IPS DF 6.9 (cell line): ENCODE results near the gene TBC1D32.
"Not testable (repeated sequence)": the region's sequence is repeated elsewhere in the genome, so short reads cannot be mapped to it uniquely, and the experiment has no call there.

Experiments used
- DNase-seq: peaks from one replicate; pipeline ENCODE4 v3.0.0-alpha.2; 2013; ENCODE audit warnings: low read depth, low spot score
- H3K27ac ChIP-seq: one replicate; pipeline ENCODE4 v1.5.1; 2013; ENCODE audit warnings: low read length, control low read depth
- H3K27me3 ChIP-seq: 2 replicates; pipeline ENCODE4 v1.6.1; 2013; ENCODE audit warnings: mild to moderate bottlenecking, low read length; ENCODE audit not compliant: control insufficient read depth, insufficient read depth
- H3K36me3 ChIP-seq: 2 replicates; pipeline ENCODE4 v1.6.1; 2013; ENCODE audit warnings: low read length; ENCODE audit not compliant: control insufficient read depth, insufficient read depth
- H3K4me1 ChIP-seq: 2 replicates; pipeline ENCODE4 v1.6.1; 2013; ENCODE audit warnings: low read length; ENCODE audit not compliant: control insufficient read depth, insufficient read depth
- H3K4me3 ChIP-seq: 2 replicates; pipeline ENCODE4 v1.5.1; 2013; ENCODE audit warnings: mild to moderate bottlenecking, low read length
- H3K9me3 ChIP-seq: 2 replicates; pipeline ENCODE4 v1.6.1; 2013; ENCODE audit warnings: low read length, inconsistent platforms; ENCODE audit not compliant: control insufficient read depth, insufficient read depth
- WGBS: extraction: QIAGEN DNeasy Blood & Tissue Kit; methylation state at CpG from one replicate; pipeline ENCODE4 v1.1.7; 2013; ENCODE audit warnings: mixed read lengths, missing lambda C conversion rate; ENCODE audit not compliant: insufficient read length, insufficient coverage; 5-methylcytosine and 5-hydroxymethylcytosine counted together

The TBC1D32 gene

GRCh38 chr6:121352941-121353340 lies 18.7 kb upstream of the TBC1D32 start:
- H3K36me3 ChIP-seq = no peaks in the 10 kb centered on the region
- WGBS = no CpG with 5 or more reads among the region's 1 CpG
- H3K9me3 ChIP-seq = no peaks in the 10 kb centered on the region
- DNase-seq = no peak
- no peak overlapping the region for H3K27ac ChIP-seq
- no peaks in the 10 kb centered on the region; the same call in 1 of the 2 replicates for H3K4me1 ChIP-seq
- H3K4me3 ChIP-seq = no peak overlapping the region
- no peaks in the 10 kb centered on the region for H3K27me3 ChIP-seq

- no peaks in the 10 kb centered on the region; the same call in 1 of the 2 replicates for H3K4me1 ChIP-seq
- no peak overlapping the region for H3K27ac ChIP-seq
- no peak overlapping the region for H3K4me3 ChIP-seq
- H3K9me3 ChIP-seq = no peaks in the 10 kb centered on the region
- no peaks in the 10 kb centered on the region for H3K36me3 ChIP-seq
- no peak for DNase-seq
- no peaks in the 10 kb centered on the region for H3K27me3 ChIP-seq
- no CpG with 5 or more reads among the region's 1 CpG for WGBS
Measured at GRCh38 chr6:121351916-121352315, 17.6 kb upstream of the TBC1D32 start.

GRCh38 chr6:121349596-121349995 lies 15.3 kb upstream of the TBC1D32 start:
- H3K27me3 ChIP-seq = no peaks in the 10 kb centered on the region
- WGBS = no CpG with 5 or more reads among the region's 1 CpG
- no peak overlapping the region for H3K4me3 ChIP-seq
- no peaks in the 10 kb centered on the region for H3K9me3 ChIP-seq
- no peaks in the 10 kb centered on the region; the same call in 1 of the 2 replicates for H3K4me1 ChIP-seq
- no peak overlapping the region for H3K27ac ChIP-seq
- DNase-seq = no peak
- no peaks in the 10 kb centered on the region for H3K36me3 ChIP-seq

- H3K36me3 ChIP-seq = no peaks in the 10 kb centered on the region
- no CpG with 5 or more reads among the region's 3 CpGs for WGBS
Measured at GRCh38 chr6:121347484-121347883, 13.2 kb upstream of the TBC1D32 start.

GRCh38 chr6:121344539-121344938 lies 10.3 kb upstream of the TBC1D32 start:
- Histone ChIP-seq H3K9me3 (no peaks in the 10 kb centered on the region), H3K36me3 (no peaks in the 10 kb centered on the region), H3K4me3 (no peak overlapping the region), H3K27ac (no peak overlapping the region), H3K4me1 (no peaks in the 10 kb centered on the region), H3K27me3 (no peaks in the 10 kb centered on the region)
- no CpG with 5 or more reads among the region's 2 CpGs for WGBS
- DNase-seq = no peak

More at GRCh38 chr6:121347484-121347883, 13.2 kb upstream of the TBC1D32 start:
- no peak for DNase-seq
- H3K9me3 ChIP-seq = no peaks in the 10 kb centered on the region
- H3K27me3 ChIP-seq = no peaks in the 10 kb centered on the region
- H3K4me3 ChIP-seq = no peak overlapping the region
- H3K27ac ChIP-seq = no peak overlapping the region
- no peaks in the 10 kb centered on the region; the same call in 1 of the 2 replicates for H3K4me1 ChIP-seq

- Histone ChIP-seq H3K27ac (no peak overlapping the region), H3K9me3 (no peaks in the 10 kb centered on the region), H3K27me3 (no peaks in the 10 kb centered on the region), H3K4me3 (no peak overlapping the region), H3K4me1 (0 out of 2 replicates have a peak, but pooled peaks cover 1% of the 10 kb centered on the region), H3K36me3 (no peaks in the 10 kb centered on the region)
- no peak for DNase-seq
- no CpG with 5 or more reads among the region's 12 CpGs for WGBS
Measured at GRCh38 chr6:121339639-121340226, 5.5 kb upstream of the TBC1D32 start.

- Histone ChIP-seq H3K36me3 (no peaks in the 10 kb centered on the region), H3K4me3 (no peak overlapping the region), H3K4me1 (0 out of 2 replicates have a peak, but pooled peaks cover 1% of the 10 kb centered on the region), H3K27ac (no peak overlapping the region), H3K27me3 (no peaks in the 10 kb centered on the region), H3K9me3 (no peaks in the 10 kb centered on the region)
- WGBS = no CpG with 5 or more reads among the region's 2 CpGs
- no peak for DNase-seq
Measured at GRCh38 chr6:121338956-121339355, 4.7 kb upstream of the TBC1D32 start.

- no peaks in the 10 kb centered on the region for H3K27me3 ChIP-seq
- H3K4me3 ChIP-seq = no peak overlapping the region
- DNase-seq = no peak
- no peak overlapping the region for H3K27ac ChIP-seq
- H3K9me3 ChIP-seq = no peaks in the 10 kb centered on the region
- WGBS = no CpG with 5 or more reads among the region's 1 CpG
- no peaks in the 10 kb centered on the region for H3K36me3 ChIP-seq
- 0 out of 2 replicates have a peak, but pooled peaks cover 1% of the 10 kb centered on the region for H3K4me1 ChIP-seq
Measured at GRCh38 chr6:121338366-121338765, 4.1 kb upstream of the TBC1D32 start.

- H3K4me3 ChIP-seq = peak overlapping the region; percentile 36; the same call in 1 of the 2 replicates
- WGBS = no CpG with 5 or more reads among the region's 13 CpGs
- no peaks in the 10 kb centered on the region for H3K36me3 ChIP-seq
- DNase-seq = no peak
- no peak overlapping the region for H3K27ac ChIP-seq
- H3K9me3 ChIP-seq = no peaks in the 10 kb centered on the region
- no peaks in the 10 kb centered on the region for H3K27me3 ChIP-seq
- H3K4me1 ChIP-seq = 0 out of 2 replicates have a peak, but pooled peaks cover 1% of the 10 kb centered on the region
Measured at GRCh38 chr6:121335087-121336008, 1.1 kb upstream of the TBC1D32 start.

GRCh38 chr6:121333694-121334093 lies 586 bp downstream of the TBC1D32 start:
- H3K27me3 ChIP-seq, H3K4me1 ChIP-seq, DNase-seq, H3K4me3 ChIP-seq, H3K9me3 ChIP-seq, H3K36me3 ChIP-seq, H3K27ac ChIP-seq: not testable (repeated sequence)
- WGBS = no CpG with 5 or more reads among the region's 28 CpGs
